ENCODE measurements around the gene C4B.
A peak's percentile ranks its signal among the peaks of the same experiment; 100 is the strongest.
"Not testable (repeated sequence)": the region's sequence is repeated elsewhere in the genome, so short reads cannot be mapped to it uniquely, and the experiment has no call there.

C4B gene

GRCh38 chr6:32037598-32038524 lies 23.3 kb downstream of the C4B start, which contains the start of gene CYP21A2:
Gene CYP21A2 (plus strand): TSS chr6:32038415. CDS start chr6:32038423, 8 bp downstream.
- DNase-seq, result not testable (repeated sequence)

- DNase-seq, result not testable (repeated sequence)
Observed at GRCh38 chr6:32038878-32039277, 24.3 kb downstream of the C4B start.

- DNase-seq, result not testable (repeated sequence)
Observed at GRCh38 chr6:32039321-32040274, 25.0 kb downstream of the C4B start.

GRCh38 chr6:32040299-32041049 lies 25.9 kb downstream of the C4B start:
- DNase-seq, result not testable (repeated sequence)

GRCh38 chr6:32041050-32041321 lies 26.4 kb downstream of the C4B start:
- not testable (repeated sequence) for DNase-seq

GRCh38 chr6:32041385-32041784 lies 26.8 kb downstream of the C4B start:
- not testable (repeated sequence) for DNase-seq

- DNase-seq, result not testable (repeated sequence)
Observed at GRCh38 chr6:32042276-32042675, 27.7 kb downstream of the C4B start.

GRCh38 chr6:32043589-32044380 lies 29.2 kb downstream of the C4B start:
- not testable (repeated sequence) for DNase-seq

GRCh38 chr6:32044916-32045315 lies 30.3 kb downstream of the C4B start:
- DNase-seq, result not testable (repeated sequence)

- no peak for DNase-seq
Observed at GRCh38 chr6:32045811-32046449, 31.3 kb downstream of the C4B start.

- DNase-seq, result no peak
Observed at GRCh38 chr6:32046450-32047083, 32.0 kb downstream of the C4B start.

GRCh38 chr6:32047084-32047478 lies 32.5 kb downstream of the C4B start:
- no peak for DNase-seq

- DNase-seq, result no peak
Observed at GRCh38 chr6:32047539-32047854, 32.9 kb downstream of the C4B start.

- DNase-seq, result peak; percentile 72
Observed at GRCh38 chr6:32047855-32048766, 33.5 kb downstream of the C4B start.

- not testable (repeated sequence) for DNase-seq
Observed at GRCh38 chr6:32049149-32049548, 34.6 kb downstream of the C4B start.

GRCh38 chr6:32049736-32050135 lies 35.1 kb downstream of the C4B start:
- not testable (repeated sequence) for DNase-seq

- no peak for DNase-seq
Observed at GRCh38 chr6:32050562-32050961, 36.0 kb downstream of the C4B start.

- DNase-seq, result not testable (repeated sequence)
Observed at GRCh38 chr6:32052626-32053025, 38.0 kb downstream of the C4B start.

- DNase-seq, result not testable (repeated sequence)
Observed at GRCh38 chr6:32053314-32053713, 38.7 kb downstream of the C4B start.

GRCh38 chr6:32055756-32056155 lies 41.2 kb downstream of the C4B start:
- not testable (repeated sequence) for DNase-seq
